HG02623 (cell line): ENCODE results near the gene HELZ2.
"Not testable (repeated sequence)": the region's sequence is repeated elsewhere in the genome, so short reads cannot be mapped to it uniquely, and the experiment has no call there.

ENCODE experiments used
- ATAC-seq: cut with Tn5 transposase; IDR thresholded peaks from one replicate; pipeline ENCODE4 v1.9.1; 2021; ENCODE audit warnings: moderate library complexity; ENCODE audit not compliant: unreplicated experiment

HELZ2 gene

DNA sequence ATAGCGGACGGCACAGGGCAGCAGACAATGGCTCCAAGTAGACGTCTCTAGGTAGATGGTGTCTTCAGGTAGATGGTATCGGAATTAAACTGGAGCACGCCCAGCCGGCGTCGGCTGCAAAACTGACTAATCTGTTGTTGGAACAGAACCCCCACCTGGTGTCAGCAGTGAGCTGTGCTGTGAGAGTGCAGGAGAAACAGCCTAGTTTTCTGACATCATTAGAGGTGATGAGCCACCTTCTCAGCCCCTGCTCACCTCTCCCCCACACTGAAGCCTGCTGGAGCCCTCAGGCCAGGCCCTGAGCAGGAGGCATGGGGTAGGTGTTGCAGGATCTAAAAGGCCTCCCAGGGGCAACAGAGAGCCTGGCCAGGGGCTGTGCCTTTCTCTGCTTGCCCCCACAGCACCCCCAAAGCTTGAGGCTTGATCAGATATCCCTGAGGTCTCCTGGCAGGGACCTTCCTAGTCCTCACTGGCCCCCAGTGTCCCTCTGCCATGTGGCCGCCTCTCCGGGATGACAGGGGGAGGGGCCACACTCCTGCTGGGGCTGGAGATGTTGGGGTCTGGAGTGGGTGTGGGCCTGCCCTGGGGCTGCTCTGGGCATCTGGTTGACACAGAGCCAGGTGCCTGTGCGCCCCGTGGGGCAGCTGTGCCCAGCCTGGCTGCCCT lies 6.9 kb upstream of the HELZ2 start:
- no peak for ATAC-seq

DNA sequence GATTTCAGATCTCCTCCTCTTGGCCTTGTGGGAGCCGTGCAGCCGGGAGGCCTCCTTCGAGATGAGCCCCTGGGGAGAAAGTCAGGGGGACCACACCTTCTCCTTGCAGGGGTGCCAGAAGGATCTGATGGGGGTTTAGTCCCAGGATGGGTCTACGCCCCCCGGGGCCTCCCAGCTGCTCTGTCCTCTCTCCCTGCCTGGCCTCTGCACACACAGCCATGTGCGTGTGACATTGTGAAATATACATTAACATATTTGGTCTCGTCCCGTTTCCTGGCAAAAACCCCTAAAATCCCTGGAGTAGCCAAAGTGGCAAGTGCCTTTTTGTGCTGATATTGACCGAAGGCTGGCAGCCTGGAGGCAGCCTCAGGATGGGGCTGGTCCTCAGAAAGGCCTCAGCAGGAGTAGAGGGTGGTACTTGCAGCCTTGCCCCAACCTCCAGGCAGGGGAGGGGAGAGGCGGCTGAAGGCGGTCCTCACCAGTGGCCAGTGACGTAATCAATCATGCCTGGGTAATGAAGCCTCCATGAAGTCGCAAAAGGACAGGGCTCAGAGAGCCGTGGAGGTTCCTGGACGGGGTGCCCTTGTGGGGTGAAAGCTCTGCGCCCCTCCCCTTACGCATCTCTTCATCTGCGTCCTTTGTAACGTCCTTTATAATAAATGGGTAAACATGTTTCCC lies 5.1 kb upstream of the HELZ2 start:
- no peak for ATAC-seq

DNA sequence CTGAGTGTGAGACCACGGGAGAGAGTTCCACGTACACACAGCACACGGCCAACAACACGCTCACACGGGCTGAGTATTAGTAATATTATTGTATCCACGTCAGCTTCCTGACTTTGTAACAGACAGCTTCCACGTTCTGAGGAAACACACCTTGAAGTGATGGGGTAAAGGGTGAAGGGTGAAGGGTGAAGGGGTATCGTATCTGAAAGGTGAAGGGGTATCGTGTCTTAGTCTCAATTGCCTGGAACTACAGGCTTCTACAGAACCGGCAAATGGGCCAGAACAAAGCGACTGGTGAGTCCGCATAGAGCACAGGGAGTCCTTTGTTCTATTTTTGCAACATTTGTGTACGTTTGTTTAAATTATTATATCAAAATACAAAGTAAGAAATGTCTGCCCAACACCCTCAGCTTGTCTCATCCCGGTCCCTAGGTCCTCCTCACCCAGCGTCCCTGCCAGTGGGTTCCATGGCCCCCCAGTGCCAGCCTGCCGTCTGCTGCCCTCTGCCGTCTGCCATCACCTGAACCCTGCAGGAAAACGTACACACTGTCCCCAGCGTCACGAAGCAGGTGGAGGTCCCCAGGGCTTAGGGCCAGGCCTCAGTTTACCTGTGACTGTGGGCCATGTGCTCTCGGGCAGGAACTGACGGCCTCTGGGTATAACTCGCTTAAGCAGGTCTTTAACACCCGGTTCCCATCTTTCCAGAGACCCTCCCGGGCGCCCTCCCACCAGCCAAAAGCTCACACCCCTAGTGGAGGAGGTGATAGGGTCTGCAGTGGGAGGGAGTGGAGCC lies 4.4 kb upstream of the HELZ2 start:
- no peak for ATAC-seq

DNA sequence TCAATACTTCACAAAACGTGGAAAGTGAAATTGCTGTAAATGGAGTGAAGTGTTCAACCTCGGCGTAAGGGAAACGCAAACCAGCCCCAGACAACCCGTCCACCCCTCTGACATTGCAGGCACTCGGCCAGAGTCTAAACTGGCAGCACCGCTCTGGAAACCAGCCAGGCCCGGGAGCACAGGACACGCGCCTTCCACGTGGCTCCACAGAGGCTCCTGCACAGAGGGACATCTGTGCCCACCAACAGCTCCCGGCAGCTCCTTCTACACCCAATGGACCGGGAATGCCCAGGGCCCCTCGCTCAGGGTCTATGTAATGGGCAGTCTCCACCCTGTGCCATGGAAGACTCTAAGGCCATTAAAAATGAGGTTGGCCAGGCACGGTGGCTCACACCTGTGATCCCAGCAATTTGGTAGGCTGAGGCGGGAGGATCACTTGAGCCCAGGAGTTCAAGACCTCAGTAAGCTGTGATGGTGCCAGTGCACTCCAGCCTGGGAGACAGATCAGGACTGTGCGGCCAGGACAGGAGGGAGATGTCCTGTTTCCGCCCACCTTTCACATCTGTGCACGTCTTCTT lies 3.4 kb upstream of the HELZ2 start:
- ATAC-seq, result no peak

DNA sequence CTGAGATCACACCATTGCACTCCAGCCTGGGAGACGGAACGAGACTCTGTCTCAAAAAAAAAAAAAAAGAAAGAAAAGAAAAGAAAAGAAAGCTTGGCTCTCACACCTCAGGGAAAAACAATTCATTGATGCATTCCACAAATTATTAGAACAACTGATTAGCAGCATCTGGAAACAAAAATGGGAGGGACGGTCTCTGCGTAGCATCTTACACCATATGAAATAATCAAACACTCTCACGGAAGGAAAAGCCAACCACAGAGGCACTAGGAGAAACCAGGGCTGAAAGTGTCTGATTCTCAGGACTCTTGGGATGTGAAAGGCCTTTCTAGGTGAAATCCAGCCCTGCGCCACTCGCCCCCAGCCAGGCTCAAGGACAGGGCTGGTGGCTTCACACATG lies 2.3 kb upstream of the HELZ2 start:
- ATAC-seq, result no peak

DNA sequence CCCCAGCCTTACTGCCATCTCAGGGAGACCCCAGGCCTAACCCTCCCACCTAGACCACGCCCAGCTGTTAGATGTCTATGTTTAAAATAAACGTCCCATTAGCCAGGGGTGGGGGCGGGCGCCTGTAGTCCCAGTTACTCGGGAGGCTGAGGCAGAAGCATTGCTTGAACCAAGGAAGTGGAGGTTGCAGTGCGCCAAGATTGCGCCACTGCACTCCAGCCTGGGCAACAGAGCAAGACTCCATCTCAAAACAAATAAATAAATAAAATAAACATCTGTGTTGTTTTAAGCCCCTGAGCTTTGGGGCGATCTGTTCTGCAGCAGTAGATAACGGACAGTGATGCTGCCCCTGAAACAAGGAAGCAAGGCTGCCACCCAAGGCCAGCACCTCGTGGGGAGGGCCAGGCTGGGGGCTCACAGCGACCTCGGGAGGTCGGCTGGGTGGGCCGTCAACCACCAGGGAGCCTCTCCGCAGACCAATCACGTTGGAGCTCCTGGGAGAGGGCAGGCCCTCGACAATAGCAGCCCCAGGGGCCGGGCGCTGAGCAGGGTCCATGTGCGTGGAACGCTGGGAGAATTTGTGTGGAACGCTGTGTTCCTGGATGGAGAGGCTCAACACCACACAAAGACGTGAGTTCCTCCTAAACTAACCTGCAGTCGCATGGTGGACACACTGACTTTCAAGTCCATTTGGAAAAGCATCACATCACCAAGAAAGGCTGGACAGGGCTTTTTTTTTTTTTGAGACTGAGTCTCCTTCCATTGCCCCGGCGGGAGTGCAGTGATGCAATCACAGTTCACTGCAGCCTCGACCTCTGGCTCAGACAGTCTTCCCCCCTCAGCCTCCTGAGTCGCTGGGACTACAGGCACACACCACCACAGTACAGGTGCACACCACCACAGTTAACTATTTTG lies 1.0 kb upstream of the HELZ2 start:
- no peak for ATAC-seq

DNA sequence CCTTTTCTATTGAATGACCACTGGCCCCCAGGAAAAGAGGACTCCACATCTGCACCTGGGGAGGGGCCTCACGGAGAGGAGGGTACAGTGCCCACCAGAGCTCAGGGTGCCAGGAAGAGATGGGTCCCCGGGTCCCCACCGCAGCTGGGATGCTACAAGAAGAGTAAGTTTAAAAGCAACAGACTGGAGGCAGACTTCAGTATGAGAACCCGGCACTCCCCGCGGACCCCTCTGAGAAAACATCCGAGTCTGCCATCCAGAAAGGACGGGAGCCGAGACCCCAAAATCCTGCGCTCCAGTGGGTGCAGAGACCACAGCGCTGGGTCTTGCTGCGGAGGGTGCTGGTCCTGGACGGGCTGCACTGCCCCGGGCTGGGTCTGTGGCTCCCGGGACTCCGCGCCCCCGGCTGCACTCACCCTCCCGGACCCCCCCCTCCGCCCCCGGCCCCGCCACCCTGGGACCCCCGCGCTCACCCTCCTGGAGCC lies 350 bp downstream of the HELZ2 start:
- no peak for ATAC-seq

DNA sequence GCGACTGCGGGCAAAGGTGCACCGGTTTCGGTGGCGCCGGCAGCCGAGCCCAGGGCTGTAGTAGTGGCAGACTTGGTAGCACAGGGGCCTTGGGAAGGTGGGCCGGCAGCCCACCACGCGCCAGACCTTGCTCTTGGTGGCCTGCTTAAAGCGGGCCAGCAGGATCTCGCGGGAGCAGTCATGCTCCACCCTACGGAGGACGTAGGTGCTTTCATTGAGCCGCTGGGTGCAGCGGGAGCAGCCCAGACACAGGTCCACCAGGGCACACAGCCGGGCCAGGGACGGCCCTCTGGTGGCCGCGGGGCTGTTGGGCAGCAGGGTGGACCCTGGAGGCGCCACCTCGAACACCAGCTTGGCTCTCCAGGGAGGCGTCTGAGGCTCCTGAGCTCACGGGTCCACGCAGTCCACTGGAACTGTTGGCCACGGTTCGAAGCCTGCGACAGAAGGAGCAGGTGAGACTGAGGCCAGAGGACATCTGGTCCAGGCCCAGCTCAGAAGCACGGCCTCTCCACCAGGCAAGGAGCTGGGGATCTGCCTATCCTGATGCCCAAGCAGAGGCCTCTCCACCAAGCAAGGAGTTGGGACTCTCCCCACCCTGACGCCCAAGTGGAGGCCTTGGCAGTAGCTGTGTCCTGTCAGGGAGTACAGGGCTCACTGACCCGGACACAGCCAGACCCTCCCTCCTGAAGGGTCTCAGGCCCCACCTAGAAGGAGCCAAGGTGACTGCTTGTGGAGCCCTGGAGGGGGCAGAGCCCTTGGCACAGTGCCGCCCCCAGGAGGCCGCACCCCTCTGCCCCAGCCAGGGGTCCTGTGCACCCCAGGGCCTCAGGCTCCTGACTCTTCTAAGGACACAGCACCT lies 1.0 kb downstream of the HELZ2 start:
- ATAC-seq, result no peak

DNA sequence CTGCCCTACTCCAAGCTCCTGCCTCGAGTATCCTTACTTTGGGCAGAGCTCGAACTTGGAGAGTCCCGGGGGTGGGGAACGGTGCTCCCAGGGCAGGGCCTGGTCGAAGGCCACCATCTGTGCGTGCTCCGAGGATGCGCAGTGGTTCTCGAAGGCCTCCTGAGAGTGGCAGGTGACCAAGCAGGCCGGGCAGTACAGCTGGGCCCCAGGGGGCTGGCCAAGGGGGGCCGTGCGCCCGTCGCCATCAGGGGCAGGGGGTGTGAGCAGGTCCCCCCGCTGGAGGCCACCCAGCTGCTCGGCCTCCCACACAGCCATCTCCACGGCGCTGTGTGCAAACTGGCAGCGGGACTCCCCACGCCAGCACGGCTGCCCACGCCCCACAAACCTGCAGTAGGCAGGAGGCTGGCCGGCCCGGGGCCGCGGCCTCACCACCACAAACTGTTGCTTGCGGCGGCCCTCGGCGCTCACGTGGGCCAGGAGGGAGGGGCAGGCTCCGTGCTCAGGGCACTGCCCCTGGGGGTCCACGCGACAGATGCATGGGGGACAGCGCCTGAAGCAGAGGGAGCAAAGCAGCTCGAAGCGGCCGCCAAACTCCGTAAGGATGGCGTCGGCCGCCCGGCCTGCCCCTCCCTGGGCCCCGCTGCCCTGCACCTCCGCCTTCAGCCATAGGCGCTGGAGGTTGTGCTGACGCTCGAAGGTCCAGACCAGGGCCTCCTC lies 1.8 kb downstream of the HELZ2 start:
- no peak for ATAC-seq

DNA sequence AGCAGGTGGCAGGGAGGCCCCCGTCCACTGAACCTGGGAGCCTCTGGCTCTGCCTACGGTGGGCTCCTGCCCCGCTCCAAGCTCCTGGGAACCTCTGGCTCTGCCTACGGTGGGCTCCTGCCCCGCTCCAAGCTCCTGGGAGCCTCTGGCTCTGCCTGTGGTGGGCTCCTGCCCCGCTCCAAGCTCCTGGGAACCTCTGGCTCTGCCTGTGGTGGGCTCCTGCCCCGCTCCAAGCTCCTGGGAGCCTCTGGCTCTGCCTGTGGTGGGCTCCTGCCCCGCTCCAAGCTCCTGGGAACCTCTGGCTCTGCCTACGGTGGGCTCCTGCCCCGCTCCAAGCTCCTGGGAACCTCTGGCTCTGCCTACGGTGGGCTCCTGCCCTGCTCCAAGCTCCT lies 3.0 kb downstream of the HELZ2 start:
- not testable (repeated sequence) for ATAC-seq

DNA sequence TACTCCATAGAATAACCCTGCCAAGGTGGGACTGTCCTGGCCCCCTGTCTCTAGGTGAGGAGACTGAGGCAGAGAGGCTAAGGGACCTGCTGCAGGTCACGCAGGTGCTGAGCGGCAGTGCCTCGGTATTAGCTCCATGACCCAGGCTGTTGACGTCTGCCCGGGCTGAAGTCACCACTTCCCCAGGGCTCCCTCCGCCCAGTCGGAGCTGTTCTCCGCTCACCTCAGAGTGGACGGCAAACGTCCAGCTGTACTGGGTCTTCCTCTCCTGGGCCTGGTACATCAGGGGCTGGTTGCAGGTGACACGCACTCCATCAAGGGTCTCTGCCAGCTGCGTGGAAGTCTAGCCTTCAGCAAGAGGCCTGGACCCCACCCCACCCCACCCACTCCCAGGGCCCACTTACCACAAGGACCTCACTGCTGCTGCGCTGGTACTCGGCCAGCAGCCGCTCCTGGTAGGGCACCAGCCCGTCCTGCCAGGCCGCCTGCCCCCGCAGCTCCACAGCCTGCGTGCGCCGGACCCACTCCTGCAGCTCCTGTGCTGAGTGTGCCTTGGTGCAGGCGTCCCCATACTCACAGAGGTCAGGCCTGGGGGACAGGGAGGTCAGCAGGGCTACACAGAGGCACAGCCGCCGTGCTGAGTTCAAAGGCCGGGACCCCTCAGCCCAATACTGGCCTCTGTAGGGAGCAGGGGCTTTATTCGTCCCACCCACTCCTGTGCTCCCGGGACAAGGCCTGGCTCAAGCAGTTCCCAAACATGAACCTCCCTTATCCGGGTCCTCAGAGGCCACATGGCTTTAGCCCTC lies 3.6 kb downstream of the HELZ2 start:
- ATAC-seq, result no peak

DNA sequence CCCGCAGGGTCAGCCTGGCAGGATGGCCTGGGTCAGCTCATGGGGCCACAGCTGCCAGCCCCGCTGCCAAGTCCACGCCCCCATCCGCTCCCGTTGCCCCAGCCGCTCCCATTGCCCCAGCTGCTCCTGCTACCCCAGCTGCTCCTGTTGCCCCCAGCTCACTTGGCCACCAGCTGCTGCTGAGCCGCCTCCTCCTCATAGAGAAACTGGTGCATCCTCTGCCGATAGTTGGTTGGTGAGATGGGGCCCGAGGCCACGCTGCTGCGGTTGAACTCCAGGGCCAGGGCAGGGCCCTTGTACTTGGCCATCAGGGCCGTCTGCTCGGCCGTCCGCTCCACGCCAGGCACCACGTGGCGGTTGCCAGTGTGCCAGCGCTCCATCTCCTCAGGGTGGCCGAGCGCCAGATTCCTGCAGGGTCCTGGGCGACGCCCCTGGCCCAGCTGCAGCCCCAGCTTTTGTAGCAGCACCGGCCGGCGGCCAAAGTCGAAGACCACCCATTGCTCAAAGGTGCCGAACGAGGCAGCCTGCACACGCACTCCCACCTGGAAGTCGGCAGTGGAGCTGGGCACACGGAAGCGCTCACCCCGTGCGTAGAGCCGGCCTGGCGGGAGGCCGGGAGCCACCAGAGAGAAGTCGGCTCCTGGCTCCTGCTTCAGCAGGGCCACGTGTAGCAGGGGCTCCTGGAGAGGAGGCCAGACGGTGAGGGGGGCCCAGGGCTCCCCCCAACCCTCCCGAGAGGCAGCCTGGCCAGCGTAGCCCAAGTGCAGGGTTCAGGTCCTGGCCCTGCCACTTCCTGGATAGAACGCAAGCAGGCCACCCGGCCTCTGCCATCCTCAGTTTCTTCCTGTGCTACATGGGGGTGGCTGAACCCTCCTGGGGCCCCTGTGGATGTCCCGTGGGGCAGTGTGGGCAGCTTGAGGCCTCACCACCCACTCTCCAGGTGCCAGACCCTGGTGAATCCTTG lies 4.8 kb downstream of the HELZ2 start:
- no peak for ATAC-seq

DNA sequence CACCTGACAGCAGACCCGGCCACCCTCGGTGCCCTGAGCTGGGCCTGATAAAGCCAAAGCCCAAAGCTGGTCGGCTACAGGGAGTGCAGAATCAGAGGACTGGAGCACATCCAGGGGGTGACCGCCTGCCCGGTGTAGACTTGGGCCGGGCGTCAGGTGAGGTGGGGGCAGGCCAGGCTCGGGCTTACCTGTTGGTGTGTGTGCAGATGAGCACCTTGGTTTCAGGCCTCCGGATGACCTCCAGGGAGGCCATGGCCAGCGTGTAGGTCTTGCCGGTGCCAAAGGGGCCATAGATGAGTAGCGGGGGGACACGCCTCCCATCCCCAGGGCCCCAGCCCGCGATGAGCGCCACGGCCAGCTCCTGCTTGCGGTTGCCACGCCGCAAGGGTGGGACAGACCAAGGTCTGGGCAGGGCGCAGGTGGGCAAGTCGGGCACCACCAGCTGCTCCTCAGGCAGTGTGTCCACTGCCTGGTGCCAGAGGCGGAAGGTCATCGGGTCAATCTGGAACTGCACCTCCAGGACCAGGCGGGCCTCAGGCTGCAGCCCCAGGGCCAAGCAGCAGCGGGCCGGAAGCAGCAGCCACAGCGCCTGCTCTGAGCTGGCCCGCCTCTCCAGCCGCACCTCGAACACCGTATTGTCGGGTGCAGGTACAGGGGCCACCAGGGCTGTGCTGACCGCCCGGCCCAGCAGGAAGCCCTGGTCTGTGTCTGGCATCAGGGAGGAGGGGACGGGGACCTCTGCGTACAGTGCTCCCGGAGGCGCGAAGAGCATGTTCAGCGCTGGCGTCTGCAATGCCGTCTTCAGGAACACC lies 5.7 kb downstream of the HELZ2 start:
- no peak for ATAC-seq

DNA sequence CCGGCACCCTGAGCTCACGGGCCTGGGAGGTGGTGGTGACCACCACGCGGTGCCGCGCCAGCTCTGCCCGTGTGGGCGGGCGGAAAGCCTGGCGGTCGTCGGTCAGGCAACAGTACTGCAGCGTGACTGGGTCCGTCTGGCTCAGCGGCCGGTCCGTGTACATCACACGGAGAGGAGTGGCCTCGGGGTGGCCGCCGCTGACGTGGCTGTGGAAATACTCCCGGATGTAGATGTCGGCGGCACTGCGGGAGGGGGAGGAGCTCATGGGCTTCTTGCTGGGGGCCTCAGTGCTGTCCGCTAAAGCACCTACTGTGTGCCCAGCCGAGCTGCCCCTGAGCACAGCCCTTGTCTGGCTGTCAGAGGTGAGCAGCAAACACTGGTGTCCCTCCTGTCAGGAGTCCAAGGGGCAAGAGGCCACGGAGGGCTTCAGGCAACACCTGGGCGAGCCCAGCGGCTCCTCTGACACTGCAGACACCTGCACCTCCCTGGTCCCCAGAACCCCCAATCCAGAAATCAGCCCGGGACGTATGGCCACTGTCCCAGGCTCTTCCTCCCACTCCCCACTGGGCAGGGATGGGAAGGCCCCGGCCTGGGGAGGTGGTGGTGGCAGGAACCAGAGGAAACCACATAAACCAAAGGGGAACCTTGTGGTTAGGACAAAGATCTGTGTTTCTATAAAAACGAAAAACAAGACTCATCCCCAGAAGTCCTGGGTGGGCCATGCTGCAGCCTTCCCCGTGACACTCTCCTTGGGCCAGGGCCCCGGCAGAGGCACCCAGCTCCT lies 6.5 kb downstream of the HELZ2 start:
- peak; percentile 56 for ATAC-seq

DNA sequence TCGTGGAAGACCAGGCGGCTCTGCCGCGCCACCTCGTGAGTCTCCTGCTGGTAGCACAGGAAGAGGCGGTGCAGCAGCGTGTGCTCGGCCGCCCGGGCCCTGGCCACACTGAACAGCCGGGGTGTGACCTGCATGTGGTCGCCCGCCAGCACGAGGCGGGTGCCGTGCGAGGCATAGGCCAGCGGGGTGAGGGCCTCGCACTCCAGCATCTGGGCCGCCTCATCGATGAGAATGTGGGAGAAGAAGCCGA lies 7.0 kb downstream of the HELZ2 start:
- no peak for ATAC-seq
